ENCODE measurements around the gene TGFB1.

DNA sequence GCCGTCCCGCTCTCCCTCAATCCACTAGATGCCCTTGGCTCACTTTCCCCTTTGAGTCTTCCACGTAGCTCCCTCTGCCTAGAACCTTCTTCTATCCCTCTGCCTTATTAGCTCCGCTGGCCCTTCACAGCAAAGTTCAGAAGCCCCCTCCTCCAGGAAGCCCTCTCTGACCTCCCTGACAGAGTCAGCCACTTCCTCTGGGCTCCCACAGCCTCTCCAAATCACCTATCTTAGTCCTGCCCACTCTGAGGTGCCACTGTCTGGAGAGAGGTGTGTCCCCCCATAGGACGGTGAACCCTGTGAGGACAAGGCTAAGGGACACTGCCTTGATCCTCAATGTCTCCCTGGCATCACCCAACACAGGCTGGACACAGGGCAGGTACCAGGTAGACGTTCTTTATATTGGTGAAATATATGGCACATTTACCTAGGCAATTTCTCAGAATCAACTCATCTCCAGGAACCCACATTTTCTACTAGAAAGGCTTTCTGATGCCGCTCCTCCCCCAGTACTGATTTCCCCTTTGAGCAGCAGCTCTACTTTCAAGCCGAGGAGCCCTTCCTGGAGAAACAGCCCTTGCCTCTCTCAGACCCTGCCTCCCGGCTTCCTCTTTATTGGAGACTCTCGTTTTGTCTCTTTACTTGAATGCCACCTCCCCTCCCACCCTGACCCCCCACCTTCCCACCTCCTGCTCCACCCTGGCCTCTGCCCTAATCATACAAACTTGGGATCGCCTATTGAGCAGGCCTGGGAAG is 3.4 kb upstream of the TGFB1 start:
- TF ChIP-seq, protein P1, sequence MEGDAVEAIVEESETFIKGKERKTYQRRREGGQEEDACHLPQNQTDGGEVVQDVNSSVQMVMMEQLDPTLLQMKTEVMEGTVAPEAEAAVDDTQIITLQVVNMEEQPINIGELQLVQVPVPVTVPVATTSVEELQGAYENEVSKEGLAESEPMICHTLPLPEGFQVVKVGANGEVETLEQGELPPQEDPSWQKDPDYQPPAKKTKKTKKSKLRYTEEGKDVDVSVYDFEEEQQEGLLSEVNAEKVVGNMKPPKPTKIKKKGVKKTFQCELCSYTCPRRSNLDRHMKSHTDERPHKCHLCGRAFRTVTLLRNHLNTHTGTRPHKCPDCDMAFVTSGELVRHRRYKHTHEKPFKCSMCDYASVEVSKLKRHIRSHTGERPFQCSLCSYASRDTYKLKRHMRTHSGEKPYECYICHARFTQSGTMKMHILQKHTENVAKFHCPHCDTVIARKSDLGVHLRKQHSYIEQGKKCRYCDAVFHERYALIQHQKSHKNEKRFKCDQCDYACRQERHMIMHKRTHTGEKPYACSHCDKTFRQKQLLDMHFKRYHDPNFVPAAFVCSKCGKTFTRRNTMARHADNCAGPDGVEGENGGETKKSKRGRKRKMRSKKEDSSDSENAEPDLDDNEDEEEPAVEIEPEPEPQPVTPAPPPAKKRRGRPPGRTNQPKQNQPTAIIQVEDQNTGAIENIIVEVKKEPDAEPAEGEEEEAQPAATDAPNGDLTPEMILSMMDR (conservative IDR thresholded peaks at IDR 0.05; ENCODE audit: low read depth, low read length) = no peak
- no peak for TF ChIP-seq EZH2 (IDR thresholded peaks at IDR 0.05; ENCODE audit: borderline replicate concordance, low read depth, low read length, poor library complexity, severe bottlenecking)
